CD4-positive, alpha-beta T cell treated with Interleukin-17A for 1 hour (primary cell): ENCODE measurements around the gene MUC2.

ENCODE experiments used
- DNase-seq: peaks from one replicate; pipeline ENCODE4 v3.0.0-alpha.2; 2020

Gene MUC2

GRCh38 chr11:1052133-1053011, 22.3 kb upstream of the MUC2 start:
- no peak for DNase-seq

- DNase-seq: no peak
These were observed 21.4 kb upstream of the MUC2 start for GRCh38 chr11:1053121-1053901.

GRCh38 chr11:1054143-1055108, 20.2 kb upstream of the MUC2 start:
- DNase-seq: no peak

GRCh38 chr11:1055109-1055703, 19.5 kb upstream of the MUC2 start:
- no peak for DNase-seq

GRCh38 chr11:1055990-1056771, 18.5 kb upstream of the MUC2 start:
- no peak for DNase-seq

GRCh38 chr11:1057806-1058205, 16.9 kb upstream of the MUC2 start:
- no peak for DNase-seq

GRCh38 chr11:1059759-1060158, 14.9 kb upstream of the MUC2 start:
- no peak for DNase-seq

GRCh38 chr11:1060410-1060809, 14.3 kb upstream of the MUC2 start:
- no peak for DNase-seq

GRCh38 chr11:1060852-1061616, 13.6 kb upstream of the MUC2 start:
- no peak for DNase-seq

- DNase-seq: no peak
These were observed 12.4 kb upstream of the MUC2 start for GRCh38 chr11:1062075-1062820.

GRCh38 chr11:1064167-1064566, 10.5 kb upstream of the MUC2 start:
- no peak for DNase-seq

GRCh38 chr11:1067812-1068496, 6.7 kb upstream of the MUC2 start:
- DNase-seq: no peak

GRCh38 chr11:1069740-1070139, 4.9 kb upstream of the MUC2 start:
- no peak for DNase-seq

- no peak for DNase-seq
These were observed 3.8 kb upstream of the MUC2 start for GRCh38 chr11:1070594-1071462.

GRCh38 chr11:1071571-1072115, 3.0 kb upstream of the MUC2 start:
- DNase-seq: no peak

- DNase-seq: no peak
These were observed 2.4 kb upstream of the MUC2 start for GRCh38 chr11:1072116-1072820.

GRCh38 chr11:1072821-1073231, 1.8 kb upstream of the MUC2 start:
- DNase-seq: no peak
